IPS-20b (cell line): ENCODE data around the gene ZNF683.
"Not testable (repeated sequence)": the region's sequence is repeated elsewhere in the genome, so short reads cannot be mapped to it uniquely, and the experiment has no call there.

Experiments
- H3K27ac ChIP-seq: one replicate; pipeline ENCODE4 v1.5.1; 2013; ENCODE audit warnings: low read length
- H3K27me3 ChIP-seq: 2 replicates; pipeline ENCODE4 v1.6.1; 2013; ENCODE audit warnings: mild to moderate bottlenecking, low read length, inconsistent platforms; ENCODE audit not compliant: insufficient read depth
- H3K36me3 ChIP-seq: 2 replicates; pipeline ENCODE4 v1.6.1; 2013; ENCODE audit warnings: low read depth, mild to moderate bottlenecking, inconsistent platforms, low read length, moderate library complexity; ENCODE audit not compliant: insufficient read depth
- H3K4me1 ChIP-seq: 2 replicates; pipeline ENCODE4 v1.6.1; 2013; ENCODE audit warnings: mild to moderate bottlenecking, control low read depth, inconsistent platforms, low read length, moderate library complexity; ENCODE audit not compliant: insufficient read depth
- H3K4me3 ChIP-seq: 2 replicates; pipeline ENCODE4 v1.5.1; 2013; ENCODE audit warnings: mild to moderate bottlenecking, low read length, inconsistent platforms
- H3K9ac ChIP-seq: 2 replicates; pipeline ENCODE4 v1.6.1; 2013; ENCODE audit warnings: low read depth, mild to moderate bottlenecking, inconsistent platforms, low read length, moderate library complexity
- H3K9me3 ChIP-seq: 2 replicates; pipeline ENCODE4 v1.6.1; 2013; ENCODE audit warnings: mild to moderate bottlenecking, low read depth, low read length, inconsistent platforms; ENCODE audit not compliant: insufficient read depth

Gene ZNF683

DNA sequence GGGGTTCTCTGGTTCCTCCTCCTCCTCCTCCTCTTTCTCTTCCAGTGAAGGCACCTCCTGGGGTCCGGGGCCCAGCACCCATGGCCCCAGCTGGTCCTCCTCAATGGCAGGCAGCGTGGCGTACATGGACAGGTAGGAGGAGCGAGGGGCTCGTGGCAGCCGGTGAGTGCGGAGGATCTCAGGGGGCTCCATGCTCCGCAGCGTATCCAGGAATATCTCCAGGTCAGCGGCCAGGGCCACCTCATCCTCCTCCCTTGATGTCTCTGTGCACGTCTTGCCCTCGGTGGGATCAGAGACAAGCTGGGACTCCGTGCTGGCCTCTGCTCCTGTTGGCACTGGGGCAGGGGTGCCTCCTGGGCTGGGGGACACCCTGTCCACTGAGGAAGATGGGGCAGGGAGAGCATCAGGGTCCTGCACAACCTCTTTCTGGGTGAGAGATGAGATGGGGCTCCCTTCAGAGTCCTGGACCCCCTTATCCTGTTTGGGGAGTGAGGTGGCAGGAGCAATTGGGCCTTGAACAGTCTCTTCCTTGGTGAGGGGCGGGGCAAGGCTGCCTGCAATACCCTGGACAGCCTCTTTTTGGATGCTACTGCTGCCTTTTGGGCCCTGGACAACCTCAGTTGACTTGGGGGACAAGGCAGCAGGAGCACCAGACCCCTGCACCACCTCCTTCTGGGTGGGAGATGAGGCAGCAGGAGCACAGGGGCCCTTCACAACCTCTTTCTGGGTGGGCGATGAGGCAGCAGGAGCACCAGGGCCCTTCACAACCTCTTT is 28.2 kb downstream of the ZNF683 start:
- Histone ChIP-seq H3K4me3 (no peak overlapping the region), H3K4me1 (no peaks in the 10 kb centered on the region), H3K9ac (no peak overlapping the region), H3K27me3 (no peaks in the 10 kb centered on the region), H3K27ac (no peak overlapping the region), H3K9me3 (no peaks in the 10 kb centered on the region), H3K36me3 (no peaks in the 10 kb centered on the region)

DNA sequence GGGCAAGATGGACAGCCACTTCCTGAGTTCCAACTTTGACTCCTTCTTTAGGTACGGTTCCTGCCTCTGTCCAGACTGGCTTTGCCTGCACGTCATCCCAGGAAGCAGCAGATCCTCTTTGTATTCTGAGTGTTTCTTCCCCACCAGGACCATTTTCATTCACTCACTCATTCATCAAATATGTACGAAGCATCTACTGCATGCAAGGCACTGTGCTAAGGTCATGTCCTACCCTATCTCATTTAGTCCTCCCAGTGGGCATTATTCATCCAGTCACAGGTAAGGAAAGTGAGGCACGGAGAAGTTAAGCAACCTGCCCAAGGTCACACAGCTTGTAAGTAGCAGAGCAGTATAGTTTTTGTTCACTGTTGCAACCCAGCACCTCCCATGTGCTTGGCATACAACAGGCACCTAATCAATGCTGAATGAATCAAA is 32.5 kb downstream of the ZNF683 start:
- H3K27me3 ChIP-seq = peaks cover 10% of the 10 kb centered on the region

DNA sequence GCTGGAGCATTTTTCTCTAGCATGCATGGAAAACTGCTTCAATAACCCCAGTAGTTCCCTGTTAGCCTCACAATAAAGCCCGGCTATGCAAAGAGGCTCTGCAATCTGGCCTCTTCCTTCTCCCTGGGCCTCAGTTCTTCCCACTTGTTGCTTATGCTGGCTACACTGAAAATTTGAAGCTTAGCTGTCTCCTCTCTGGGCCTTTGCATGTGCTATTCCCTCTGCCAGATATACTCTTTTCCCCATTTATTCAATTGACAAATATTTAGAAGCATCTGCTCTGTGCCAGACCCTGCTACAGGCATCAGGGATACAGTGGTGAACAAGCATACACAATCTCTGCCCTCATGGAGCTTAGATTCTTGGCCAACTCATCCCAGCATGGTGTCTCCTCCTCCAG is 33.9 kb downstream of the ZNF683 start:
- Histone ChIP-seq H3K9me3 (no peaks in the 10 kb centered on the region), H3K4me1 (no peaks in the 10 kb centered on the region; the same call in 1 of the 2 replicates), H3K4me3 (no peak overlapping the region), H3K9ac (no peak overlapping the region), H3K27ac (no peak overlapping the region), H3K36me3 (no peaks in the 10 kb centered on the region), H3K27me3 (peaks cover 10% of the 10 kb centered on the region)

More for the DNA sequence above, 32.5 kb downstream of the ZNF683 start:
- H3K36me3 ChIP-seq = no peaks in the 10 kb centered on the region
- no peaks in the 10 kb centered on the region; the same call in 1 of the 2 replicates for H3K4me1 ChIP-seq
- H3K9ac ChIP-seq = no peak overlapping the region
- H3K27ac ChIP-seq = no peak overlapping the region
- H3K9me3 ChIP-seq = no peaks in the 10 kb centered on the region
- no peak overlapping the region for H3K4me3 ChIP-seq

DNA sequence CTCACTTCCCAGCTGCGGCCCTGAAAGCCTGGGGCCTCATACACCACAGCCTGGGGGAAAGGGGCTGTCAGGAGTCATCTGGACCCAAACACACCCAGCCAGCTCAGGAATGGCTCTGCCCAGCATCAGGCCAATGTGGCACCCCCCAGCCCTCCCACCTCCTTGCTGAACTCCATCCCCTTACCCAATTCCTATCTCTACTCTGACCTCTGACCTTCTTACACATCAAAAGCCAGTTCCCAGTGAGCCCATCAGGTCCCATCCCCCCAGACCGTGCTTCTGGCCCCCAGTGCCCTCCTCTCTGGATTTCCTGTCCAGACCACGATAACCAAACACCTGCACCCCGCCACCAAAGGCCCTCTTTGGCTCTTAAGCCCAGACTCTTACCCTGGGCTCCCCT is 34.9 kb downstream of the ZNF683 start:
- no peaks in the 10 kb centered on the region; the same call in 1 of the 2 replicates for H3K4me1 ChIP-seq

DNA sequence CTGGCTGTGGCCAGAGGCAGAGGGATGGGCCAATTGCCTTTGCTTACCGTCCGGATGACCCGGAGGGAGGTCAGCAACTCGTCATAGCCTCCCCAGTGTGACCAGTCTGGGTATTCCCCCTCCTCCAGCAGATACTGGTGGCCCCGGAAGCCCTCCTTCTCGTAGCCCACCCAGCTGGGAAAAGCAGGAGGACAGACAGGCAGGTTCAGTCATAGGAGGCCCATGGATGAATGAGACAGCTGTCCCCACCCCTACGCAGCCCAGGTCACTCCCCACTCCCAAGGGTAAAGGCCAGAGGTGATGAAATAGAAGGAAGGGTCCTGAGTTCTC is 35.4 kb downstream of the ZNF683 start:
- Histone ChIP-seq H3K9me3 (no peaks in the 10 kb centered on the region), H3K4me3 (peak overlapping the region; percentile 87; the same call in 1 of the 2 replicates), H3K36me3 (no peaks in the 10 kb centered on the region), H3K27me3 (peaks cover 10% of the 10 kb centered on the region), H3K4me1 (no peaks in the 10 kb centered on the region; the same call in 1 of the 2 replicates), H3K27ac (no peak overlapping the region), H3K9ac (peak overlapping the region; percentile 73; the same call in 1 of the 2 replicates)

More for the DNA sequence above, 34.9 kb downstream of the ZNF683 start:
- Histone ChIP-seq H3K9ac (no peak overlapping the region), H3K36me3 (no peaks in the 10 kb centered on the region), H3K27ac (no peak overlapping the region), H3K4me3 (no peak overlapping the region), H3K27me3 (peaks cover 10% of the 10 kb centered on the region), H3K9me3 (no peaks in the 10 kb centered on the region)

DNA sequence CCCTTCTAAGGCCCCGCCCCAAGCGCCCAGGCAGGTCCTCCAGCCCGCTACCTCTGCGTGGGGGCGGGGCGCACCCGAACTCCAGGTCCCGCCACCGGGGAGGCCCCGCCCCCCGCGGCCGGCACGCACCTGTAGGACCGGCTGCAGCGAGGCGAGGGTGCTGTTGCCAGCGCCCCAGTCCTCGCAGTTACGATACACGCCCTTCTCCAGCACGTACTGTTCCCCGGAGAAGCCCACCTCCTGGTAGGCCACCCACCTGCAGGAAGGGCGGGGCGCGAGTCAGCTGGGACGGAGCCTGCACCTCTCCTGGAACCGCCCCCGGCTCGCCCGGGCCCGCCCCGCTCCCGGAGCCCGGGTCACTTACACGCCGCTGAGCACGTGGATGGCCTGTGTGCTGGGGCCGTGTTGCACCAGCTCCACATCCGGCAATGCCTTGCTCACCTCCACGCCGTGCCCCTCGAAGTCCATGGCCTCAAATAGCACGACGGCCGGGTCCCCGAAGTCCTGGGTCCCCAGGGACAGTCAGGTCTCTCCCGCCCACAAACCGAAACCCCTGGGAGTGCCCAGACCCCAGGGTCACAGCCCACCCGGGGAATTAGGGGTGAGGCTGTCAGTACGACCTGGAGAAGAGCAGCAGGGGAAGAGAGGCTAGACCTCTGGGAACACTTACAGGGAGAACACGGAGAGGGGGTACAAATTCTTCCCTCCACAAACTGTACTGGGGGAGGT is 35.9 kb downstream of the ZNF683 start:
- no peaks in the 10 kb centered on the region for H3K9me3 ChIP-seq
- peak overlapping the region; percentile 73; the same call in 1 of the 2 replicates for H3K9ac ChIP-seq
- H3K4me1 ChIP-seq = no peaks in the 10 kb centered on the region; the same call in 1 of the 2 replicates
- peaks cover 10% of the 10 kb centered on the region for H3K27me3 ChIP-seq
- peak overlapping the region; percentile 87; the same call in 1 of the 2 replicates for H3K4me3 ChIP-seq
- H3K36me3 ChIP-seq = peaks cover under 1% of the 10 kb centered on the region; the same call in 1 of the 2 replicates
- H3K27ac ChIP-seq = no peak overlapping the region

DNA sequence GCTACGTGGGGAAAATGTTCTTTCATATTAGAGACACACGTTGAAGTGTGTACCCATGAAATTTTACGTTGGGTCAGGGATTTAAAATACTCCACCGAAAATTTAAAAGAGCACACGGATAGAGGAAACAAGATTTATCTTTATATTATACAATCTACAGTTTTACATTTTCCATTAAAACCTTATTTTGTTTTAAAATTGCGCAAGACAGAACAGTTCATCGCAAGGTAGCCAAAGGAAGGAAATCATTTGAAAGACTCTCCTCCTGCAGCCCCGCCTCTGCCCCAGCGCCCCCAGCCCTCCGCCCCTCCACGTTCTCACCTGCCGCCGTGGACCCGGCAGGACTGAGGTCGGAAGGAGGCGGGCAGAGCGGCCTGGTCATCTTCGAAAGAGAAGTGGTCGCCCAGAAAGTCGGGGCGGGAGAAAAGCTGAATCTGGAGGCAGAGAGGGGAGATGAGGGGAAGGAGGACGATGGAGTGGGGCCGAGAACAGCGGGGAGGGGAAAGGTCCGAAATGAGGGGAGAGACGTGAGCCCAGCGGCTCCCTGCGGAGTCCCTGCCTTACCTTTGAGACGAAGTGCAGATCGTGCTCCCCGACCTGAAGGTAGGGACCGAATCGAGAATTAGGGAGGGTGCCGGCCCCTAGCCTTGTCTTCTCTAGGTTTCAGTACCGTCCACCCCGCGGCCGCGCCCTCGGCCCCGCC is 36.6 kb downstream of the ZNF683 start:
- H3K9me3 ChIP-seq = no peaks in the 10 kb centered on the region
- peak overlapping the region; percentile 73; the same call in 1 of the 2 replicates for H3K9ac ChIP-seq
- H3K4me1 ChIP-seq = no peaks in the 10 kb centered on the region; the same call in 1 of the 2 replicates
- H3K27me3 ChIP-seq = peaks cover 10% of the 10 kb centered on the region
- peaks cover 8% of the 10 kb centered on the region; the same call in 1 of the 2 replicates for H3K36me3 ChIP-seq
- H3K27ac ChIP-seq = no peak overlapping the region
- peak overlapping the region; percentile 87 for H3K4me3 ChIP-seq

DNA sequence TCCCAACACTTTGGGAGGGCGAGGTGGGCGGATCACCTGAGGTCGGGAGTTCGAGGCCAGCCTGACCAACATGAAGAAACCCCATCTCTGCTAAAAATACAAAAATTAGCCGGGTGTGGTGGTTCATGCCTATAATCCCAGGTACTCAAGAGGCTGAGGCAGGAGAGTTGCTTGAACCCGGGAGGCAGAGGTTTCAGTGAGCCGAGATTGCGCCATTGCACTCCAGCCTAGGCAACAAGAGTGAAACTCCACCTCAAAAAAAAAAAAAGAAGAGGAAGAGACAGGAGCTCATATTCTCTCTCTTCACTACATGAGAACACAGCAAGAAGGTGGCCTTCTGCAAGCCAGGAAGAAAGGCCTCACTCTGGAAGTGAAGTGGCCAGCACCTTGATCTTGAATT is 39.2 kb downstream of the ZNF683 start:
- not testable (repeated sequence) for H3K4me1 ChIP-seq, H3K9ac ChIP-seq, H3K27me3 ChIP-seq, H3K27ac ChIP-seq, H3K9me3 ChIP-seq, H3K4me3 ChIP-seq
- H3K36me3 ChIP-seq = peaks cover 14% of the 10 kb centered on the region; the same call in 1 of the 2 replicates

DNA sequence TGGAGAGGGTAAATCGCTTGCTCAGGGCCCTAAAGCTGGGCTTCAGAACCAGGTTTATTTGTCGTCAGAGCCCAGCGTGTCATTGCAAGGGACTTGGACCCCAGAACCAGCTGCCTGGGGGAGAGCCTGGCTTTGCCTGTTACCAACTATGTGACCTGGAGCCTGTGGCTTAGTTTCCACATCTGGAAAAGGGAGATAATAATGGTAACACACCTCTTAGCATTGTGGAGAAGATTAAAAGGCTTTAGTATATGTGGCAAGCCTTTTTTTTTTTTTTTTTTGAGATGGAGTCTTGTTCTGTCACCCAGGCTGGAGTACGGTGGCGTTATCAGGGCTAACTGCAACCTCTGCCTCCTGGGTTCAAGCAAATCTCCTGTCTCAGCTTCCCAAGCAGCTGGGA is 42.3 kb downstream of the ZNF683 start:
- no peak overlapping the region for H3K9ac ChIP-seq
- H3K27me3 ChIP-seq = no peaks in the 10 kb centered on the region
- no peak overlapping the region for H3K27ac ChIP-seq
- peaks cover 24% of the 10 kb centered on the region for H3K36me3 ChIP-seq
- no peaks in the 10 kb centered on the region; the same call in 1 of the 2 replicates for H3K4me1 ChIP-seq
- H3K4me3 ChIP-seq = no peak overlapping the region
- H3K9me3 ChIP-seq = no peaks in the 10 kb centered on the region

DNA sequence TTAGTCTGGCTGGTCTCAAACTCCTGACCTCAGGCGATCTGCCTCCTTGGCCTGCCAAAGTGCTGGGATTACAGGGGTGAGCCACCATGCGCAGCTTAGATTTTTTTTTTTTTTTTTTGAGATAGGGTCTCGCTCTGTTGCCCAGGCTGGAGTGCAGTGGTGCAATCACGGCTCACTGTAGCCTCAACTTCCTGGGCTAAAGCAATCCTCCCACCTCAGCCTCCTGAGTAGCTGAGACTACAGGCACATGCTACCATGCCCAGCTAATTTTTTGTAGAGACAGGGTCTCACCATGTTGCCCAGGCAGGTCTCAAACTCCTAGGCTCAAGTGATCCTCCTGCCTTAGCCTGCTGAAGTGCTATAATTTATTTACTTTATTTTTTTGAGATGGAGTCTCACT is 43.2 kb downstream of the ZNF683 start:
- not testable (repeated sequence) for H3K9me3 ChIP-seq, H3K9ac ChIP-seq, H3K27me3 ChIP-seq, H3K4me3 ChIP-seq, H3K27ac ChIP-seq, H3K4me1 ChIP-seq
- H3K36me3 ChIP-seq = peaks cover 32% of the 10 kb centered on the region

DNA sequence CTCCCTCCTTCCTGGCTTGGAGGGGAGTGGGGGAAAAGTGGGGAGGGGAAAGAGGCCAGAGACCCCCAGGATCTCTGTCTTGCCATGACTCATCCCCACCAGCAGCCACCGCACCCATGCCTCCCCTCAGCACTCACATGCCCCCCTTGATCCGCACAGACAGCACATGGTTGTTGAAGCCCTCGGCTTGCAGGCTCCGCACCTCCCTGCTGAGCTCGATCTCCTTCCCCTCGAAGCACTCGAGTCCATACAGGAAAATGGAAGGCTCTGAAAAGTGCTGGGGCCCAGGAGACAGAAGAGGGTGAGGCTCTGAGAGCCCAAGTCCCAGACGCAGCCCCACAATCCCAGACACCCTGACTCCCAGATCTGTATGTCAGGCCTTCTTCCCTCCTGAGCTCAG is 44.0 kb downstream of the ZNF683 start:
- Histone ChIP-seq H3K9ac (no peak overlapping the region), H3K9me3 (no peaks in the 10 kb centered on the region), H3K36me3 (peaks cover 39% of the 10 kb centered on the region), H3K27ac (no peak overlapping the region), H3K4me3 (no peak overlapping the region), H3K4me1 (no peaks in the 10 kb centered on the region), H3K27me3 (no peaks in the 10 kb centered on the region)
